Measurements from ENCODE around the gene URAD. TPM values are rescaled to one million over a fixed set of nuclear protein-coding genes. Genes with fewer than 3 reads are reported as not detected.

Gene URAD
- total RNA-seq, 2 donors from 2014 or later, result not detected

DNA sequence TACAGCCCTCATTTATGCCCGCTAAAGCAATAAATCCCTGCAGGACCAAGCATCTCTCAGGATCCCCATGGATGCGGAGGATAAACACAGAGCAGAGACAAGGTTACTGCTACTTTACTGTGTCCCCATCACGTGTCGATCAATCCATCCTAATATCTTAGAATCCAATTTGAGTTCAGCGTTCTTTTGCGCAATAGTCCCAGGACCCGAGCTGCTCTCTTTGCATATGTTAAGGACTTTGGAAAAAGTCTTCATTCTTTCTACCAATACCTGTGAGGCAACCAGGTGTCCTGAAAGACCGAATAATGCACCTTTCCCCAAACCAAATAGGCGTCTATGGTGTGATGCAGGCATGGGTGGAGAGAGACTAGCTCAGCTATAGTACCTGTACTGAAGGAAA lies 38.0 kb upstream of the URAD start:
- H3K27me3 Mint-ChIP-seq (ENCODE audit: insufficient read depth), result no peaks in the 10 kb centered on the region
- H3K4me3 ChIP-seq (ENCODE audit: low read length), result no peak overlapping the region
- no peaks in the 10 kb centered on the region for H3K9me3 ChIP-seq (ENCODE audit: control insufficient read depth, low read length)
- no peak overlapping the region for H3K9ac ChIP-seq (ENCODE audit: extremely low read depth, low read length, poor library complexity, severe bottlenecking)
- H3K27ac ChIP-seq (ENCODE audit: low read depth, low read length), result no peak overlapping the region
- H3K4me1 ChIP-seq (ENCODE audit: control insufficient read depth, insufficient read depth, low read length), result peaks cover 4% of the 10 kb centered on the region
- peaks cover 17% of the 10 kb centered on the region for H3K4me1 Mint-ChIP-seq
- no peaks in the 10 kb centered on the region for H3K9me3 Mint-ChIP-seq
- no peak overlapping the region for H3K4me3 Mint-ChIP-seq
- H3K36me3 Mint-ChIP-seq (ENCODE audit: low read depth), result no peaks in the 10 kb centered on the region
- H3K36me3 ChIP-seq (ENCODE audit: control insufficient read depth, insufficient read depth, low read length), result no peaks in the 10 kb centered on the region
- no peak for DNase-seq
- no peaks in the 10 kb centered on the region for H3K27me3 ChIP-seq (ENCODE audit: control insufficient read depth, insufficient read depth, low read length, poor library complexity, severe bottlenecking)
- WGBS, 2 experiments (ENCODE audit: insufficient coverage in 1 of 2, insufficient read length in 1 of 2), result 93 to 94% methylated on average over 8 to 9 of the region's 9 CpGs
- TF ChIP-seq, protein P1, sequence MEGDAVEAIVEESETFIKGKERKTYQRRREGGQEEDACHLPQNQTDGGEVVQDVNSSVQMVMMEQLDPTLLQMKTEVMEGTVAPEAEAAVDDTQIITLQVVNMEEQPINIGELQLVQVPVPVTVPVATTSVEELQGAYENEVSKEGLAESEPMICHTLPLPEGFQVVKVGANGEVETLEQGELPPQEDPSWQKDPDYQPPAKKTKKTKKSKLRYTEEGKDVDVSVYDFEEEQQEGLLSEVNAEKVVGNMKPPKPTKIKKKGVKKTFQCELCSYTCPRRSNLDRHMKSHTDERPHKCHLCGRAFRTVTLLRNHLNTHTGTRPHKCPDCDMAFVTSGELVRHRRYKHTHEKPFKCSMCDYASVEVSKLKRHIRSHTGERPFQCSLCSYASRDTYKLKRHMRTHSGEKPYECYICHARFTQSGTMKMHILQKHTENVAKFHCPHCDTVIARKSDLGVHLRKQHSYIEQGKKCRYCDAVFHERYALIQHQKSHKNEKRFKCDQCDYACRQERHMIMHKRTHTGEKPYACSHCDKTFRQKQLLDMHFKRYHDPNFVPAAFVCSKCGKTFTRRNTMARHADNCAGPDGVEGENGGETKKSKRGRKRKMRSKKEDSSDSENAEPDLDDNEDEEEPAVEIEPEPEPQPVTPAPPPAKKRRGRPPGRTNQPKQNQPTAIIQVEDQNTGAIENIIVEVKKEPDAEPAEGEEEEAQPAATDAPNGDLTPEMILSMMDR (conservative IDR thresholded peaks at IDR 0.05), result no peak
- no peak overlapping the region for H3K27ac Mint-ChIP-seq

DNA sequence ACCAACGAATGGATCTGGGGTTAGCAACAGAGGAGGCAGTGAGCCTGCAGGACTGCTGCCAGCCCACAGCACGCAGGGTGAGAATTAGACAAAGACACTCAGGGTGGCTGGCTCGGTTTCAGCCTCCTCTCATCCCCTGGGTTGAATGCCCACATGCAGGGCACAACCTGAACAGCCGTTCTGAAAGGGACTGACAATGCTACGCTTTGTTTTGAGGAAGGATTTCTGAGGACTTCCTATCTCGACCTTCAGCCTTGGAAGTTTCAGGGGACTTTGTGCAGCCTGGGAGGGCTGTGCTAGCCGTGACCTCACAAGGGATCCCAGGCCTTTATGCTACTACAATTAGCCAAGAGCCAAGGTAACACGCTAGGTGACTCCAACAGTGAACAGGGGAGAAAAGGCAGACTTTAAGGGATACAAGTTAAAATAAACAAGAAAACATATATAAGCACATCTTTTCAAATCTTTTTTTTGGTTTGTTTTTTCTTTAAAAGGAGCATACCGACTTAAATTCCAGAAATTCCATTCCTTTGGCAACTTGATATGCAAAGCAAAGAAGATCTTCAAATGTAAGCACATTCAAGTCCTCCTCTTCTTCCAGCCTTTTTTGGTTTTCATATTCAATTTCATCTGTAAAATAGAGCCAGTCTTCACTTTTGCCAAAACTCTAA lies 34.5 kb upstream of the URAD start:
- TF ChIP-seq, protein P1 (conservative IDR thresholded peaks at IDR 0.05), result no peak
- Mint-ChIP-seq H3K4me3 (no peak overlapping the region), H3K4me1 (peaks cover 14% of the 10 kb centered on the region), H3K36me3 (ENCODE audit: low read depth) (no peaks in the 10 kb centered on the region), H3K9me3 (no peaks in the 10 kb centered on the region), H3K27ac (peak overlapping the region; percentile 72), H3K27me3 (ENCODE audit: insufficient read depth) (no peaks in the 10 kb centered on the region)
- Histone ChIP-seq H3K4me1 (ENCODE audit: control insufficient read depth, insufficient read depth, low read length) (peaks cover 4% of the 10 kb centered on the region), H3K4me3 (ENCODE audit: low read length) (peak overlapping the region; percentile 63), H3K9ac (ENCODE audit: extremely low read depth, low read length, poor library complexity, severe bottlenecking) (peak overlapping the region; percentile 26), H3K27ac (ENCODE audit: low read depth, low read length) (peak overlapping the region; percentile 12), H3K9me3 (ENCODE audit: control insufficient read depth, low read length) (no peaks in the 10 kb centered on the region), H3K27me3 (ENCODE audit: control insufficient read depth, insufficient read depth, low read length, poor library complexity, severe bottlenecking) (no peaks in the 10 kb centered on the region), H3K36me3 (ENCODE audit: control insufficient read depth, insufficient read depth, low read length) (no peaks in the 10 kb centered on the region)
- peak; percentile 72 for DNase-seq
- 10 to 37% methylated on average over 6 to 9 of the region's 9 CpGs for WGBS, 2 experiments (ENCODE audit: insufficient coverage in 1 of 2, insufficient read length in 1 of 2)

DNA sequence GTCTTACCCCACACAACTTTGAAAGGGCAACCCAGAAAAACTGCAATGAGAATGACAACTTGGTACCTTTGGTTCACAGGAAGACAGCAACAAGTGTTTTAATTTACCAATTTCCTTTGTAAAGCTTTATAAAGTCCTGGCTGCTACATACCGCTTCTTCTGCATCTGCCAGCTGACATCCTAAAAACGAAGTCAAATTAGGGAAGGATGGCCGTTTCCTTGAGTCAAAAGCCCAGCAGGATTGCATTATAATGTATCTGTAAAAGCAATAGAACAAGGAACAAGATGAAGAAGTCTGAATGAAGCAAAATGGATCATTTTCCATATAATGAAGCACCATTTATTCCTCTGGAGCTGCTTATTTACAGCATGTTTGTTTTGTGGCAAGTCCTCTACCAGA lies 25.8 kb upstream of the URAD start:
- Mint-ChIP-seq H3K27me3 (ENCODE audit: insufficient read depth) (peaks cover 2% of the 10 kb centered on the region), H3K4me3 (no peak overlapping the region), H3K36me3 (ENCODE audit: low read depth) (no peaks in the 10 kb centered on the region), H3K27ac (no peak overlapping the region), H3K9me3 (no peaks in the 10 kb centered on the region), H3K4me1 (peaks cover 4% of the 10 kb centered on the region)
- 64% methylated on average over 3 of the region's 3 CpGs for WGBS, 2 experiments (ENCODE audit: insufficient coverage in 1 of 2, insufficient read length in 1 of 2)
- H3K4me3 ChIP-seq (ENCODE audit: low read length), result no peak overlapping the region
- H3K36me3 ChIP-seq (ENCODE audit: control insufficient read depth, insufficient read depth, low read length), result no peaks in the 10 kb centered on the region
- H3K4me1 ChIP-seq (ENCODE audit: control insufficient read depth, insufficient read depth, low read length), result no peaks in the 10 kb centered on the region
- no peaks in the 10 kb centered on the region for H3K27me3 ChIP-seq (ENCODE audit: control insufficient read depth, insufficient read depth, low read length, poor library complexity, severe bottlenecking)
- no peak overlapping the region for H3K9ac ChIP-seq (ENCODE audit: extremely low read depth, low read length, poor library complexity, severe bottlenecking)
- TF ChIP-seq, protein P1 (conservative IDR thresholded peaks at IDR 0.05), result no peak
- H3K27ac ChIP-seq (ENCODE audit: low read depth, low read length), result no peak overlapping the region
- no peak for DNase-seq
- H3K9me3 ChIP-seq (ENCODE audit: control insufficient read depth, low read length), result no peaks in the 10 kb centered on the region

Measured in endodermal cell (in vitro differentiated cells).